HG03575 (cell line): ENCODE measurements around the gene SULT1A3.
"Not testable (repeated sequence)": the region's sequence is repeated elsewhere in the genome, so short reads cannot be mapped to it uniquely, and the experiment has no call there.

Experiments used
- ATAC-seq: cut with Tn5 transposase; IDR thresholded peaks from one replicate; pipeline ENCODE4 v1.9.1; 2021; ENCODE audit not compliant: unreplicated experiment, insufficient number of reproducible peaks, low FRiP score; ENCODE audit errors: extremely low read depth

SULT1A3 gene

DNA sequence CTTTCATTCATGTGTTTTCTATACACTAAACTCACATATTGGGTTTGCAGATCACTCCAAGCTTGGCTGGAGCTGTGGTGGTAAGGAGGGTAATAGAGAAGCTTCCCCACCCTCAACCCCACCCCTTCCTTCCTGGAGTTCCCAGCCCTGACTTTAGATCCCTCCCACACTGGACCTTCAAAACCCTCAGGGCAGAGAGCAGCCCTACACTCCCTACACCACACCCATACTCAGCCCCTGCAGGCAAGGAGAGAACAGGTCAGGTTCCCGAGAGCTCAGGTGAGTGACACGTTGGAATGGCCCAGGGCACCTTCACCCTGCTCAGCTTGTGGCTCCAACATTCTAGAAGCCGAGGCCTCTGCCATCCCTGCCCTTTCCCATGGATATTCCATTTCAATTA lies at the start of gene SULT1A3:
Gene SULT1A3 (plus strand): TSS at position 207 of the 400 bp plus-strand sequence. CDS start 1,474 bp downstream, outside the sequence.
- ATAC-seq, result not testable (repeated sequence)

DNA sequence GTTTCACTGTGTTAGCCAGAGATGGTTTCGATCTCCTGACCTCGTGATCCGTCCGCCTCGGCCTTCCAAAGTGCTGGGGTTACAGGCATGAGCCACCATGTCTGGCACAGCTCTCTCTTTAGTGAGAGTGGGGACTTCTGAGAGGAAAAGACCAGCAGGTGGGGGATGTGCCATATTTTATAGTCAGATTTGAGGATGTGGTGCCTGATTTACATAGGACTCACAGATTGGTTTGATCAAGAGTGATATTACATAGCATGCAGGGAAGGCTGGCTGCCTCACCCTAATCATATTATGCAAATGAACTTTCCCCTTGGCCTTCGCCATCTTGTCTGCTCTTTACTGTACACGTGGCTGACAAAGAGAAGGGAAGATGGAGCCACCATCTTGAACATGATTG lies 48.0 kb upstream of the SULT1A3 start:
- ATAC-seq, result no peak

DNA sequence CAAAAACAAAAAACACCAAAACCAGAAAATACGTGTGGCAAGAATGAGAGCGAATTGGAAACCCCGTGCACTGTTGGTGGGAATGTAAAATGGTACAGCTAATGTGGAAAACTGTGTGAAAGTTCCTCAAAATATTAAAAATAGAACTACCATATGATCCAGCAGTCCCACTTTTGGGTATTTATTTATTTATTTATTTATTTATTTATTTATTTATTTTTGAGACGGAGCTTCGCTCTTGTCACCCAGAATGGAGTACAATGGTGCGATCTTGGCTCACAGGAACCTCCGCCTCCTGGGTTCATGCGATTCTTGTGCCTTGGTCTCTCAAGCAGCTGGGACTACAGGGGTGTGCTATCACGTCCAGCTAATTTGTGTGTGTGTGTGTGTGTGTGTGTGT lies 46.5 kb upstream of the SULT1A3 start:
- no peak for ATAC-seq

DNA sequence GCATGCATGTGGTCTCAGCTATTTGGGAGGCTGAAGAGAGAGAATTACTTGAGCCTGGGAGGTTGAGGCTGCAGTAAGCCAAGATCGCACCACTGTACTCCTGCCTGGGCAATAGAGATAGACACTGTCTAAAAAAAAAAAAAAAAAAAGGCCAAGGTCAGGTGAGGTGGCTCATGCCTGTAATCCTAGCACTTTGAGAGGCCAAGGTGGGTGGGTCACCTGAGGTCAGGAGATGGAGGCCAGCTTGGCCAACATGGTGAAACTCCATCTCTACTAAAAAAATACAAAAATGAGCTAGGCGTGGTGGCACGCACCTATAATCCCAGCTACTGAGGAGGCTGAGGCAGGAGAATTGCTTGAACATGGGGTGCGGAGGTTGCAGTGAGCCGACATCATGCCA lies 43.9 kb upstream of the SULT1A3 start:
- no peak for ATAC-seq

DNA sequence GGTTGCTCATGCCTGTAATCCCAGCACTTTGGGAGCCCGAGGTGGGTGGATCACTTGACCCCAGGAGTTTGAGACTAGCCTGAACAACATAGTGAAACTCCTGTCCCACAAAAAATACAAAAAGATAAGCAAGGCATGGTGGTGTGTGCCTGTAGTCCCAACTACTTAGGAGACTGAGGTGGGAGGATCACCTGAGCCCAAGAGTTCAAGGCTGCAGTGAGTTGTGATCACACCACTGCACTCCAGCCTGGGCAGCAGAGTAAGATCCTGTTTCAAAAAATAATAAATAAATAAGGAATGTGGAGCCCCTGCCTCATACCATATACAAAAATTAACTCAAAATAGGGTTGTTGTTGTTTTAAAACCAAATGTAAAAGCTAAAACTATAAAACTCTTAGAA lies 41.8 kb upstream of the SULT1A3 start:
- ATAC-seq, result no peak

DNA sequence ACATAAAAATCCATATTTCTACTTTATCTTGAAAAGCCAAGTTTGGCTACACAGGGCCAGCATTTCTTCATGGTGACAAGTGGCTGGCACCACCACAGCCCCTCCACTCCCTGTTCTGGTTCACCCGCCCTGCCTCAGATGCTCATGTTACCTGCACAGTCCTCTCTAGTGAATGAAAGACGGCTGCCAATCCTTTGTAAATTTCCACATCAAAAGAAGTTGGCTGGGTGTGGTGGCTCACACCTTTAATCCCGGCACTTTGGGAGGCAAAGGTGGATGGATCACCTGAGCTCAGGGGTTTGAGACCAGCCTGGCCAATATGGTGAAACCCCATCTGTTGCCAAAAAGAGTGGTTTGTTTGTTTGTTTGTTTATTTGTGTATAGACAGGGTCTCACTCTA lies 35.5 kb upstream of the SULT1A3 start:
- no peak for ATAC-seq

DNA sequence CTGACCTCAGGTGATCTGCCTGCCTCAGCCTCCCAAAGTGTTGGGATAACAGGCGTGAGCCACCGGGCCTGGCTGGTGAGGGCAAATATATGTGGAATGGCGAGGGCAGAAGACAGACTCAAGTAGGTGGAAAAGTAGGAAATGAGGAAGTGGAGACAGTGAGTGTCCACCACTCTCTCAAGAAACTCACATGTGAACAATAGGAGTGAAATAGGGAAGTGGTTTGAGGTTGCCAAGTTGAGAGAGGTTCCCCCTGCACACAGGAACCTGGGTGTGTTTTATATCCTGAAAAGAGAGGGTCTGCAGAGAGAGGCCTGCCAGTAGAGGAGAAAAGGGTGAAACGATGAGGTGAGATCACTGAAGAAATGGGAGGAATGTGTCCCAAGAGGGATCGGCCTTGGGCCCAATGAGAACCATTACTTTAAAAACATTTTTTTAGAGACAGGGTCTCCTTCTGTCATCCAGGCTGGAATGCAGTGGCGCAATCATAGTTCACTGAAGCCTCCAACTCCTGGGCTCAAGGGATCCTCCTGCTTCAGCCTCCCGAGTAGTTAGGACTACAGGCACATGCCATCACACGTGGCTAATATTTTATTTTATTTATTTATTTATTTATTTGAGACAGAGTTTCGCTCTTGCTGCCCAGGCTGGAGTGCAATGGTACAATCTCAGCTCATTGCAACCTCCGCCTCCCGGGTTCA lies 32.7 kb upstream of the SULT1A3 start:
- ATAC-seq, result no peak

DNA sequence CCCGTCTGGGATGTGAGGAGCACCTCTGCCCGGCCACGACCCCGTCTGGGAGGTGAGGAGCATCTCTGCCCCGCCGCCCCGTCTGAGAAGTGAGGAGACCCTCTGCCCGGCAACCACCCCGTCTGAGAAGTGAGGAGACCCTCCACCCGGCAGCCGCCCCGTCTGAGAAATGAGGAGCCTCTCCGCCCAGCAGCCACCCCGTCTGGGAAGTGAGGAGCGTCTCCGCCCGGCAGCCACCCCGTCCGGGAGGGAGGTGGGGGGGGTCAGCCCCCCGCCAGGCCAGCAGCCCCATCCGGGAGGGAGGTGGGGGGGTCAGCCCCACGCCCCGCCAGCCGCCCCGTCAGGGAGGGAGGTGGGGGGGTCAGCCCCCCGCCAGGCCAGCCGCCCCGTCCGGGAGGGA lies 30.3 kb upstream of the SULT1A3 start:
- ATAC-seq, result not testable (repeated sequence)

DNA sequence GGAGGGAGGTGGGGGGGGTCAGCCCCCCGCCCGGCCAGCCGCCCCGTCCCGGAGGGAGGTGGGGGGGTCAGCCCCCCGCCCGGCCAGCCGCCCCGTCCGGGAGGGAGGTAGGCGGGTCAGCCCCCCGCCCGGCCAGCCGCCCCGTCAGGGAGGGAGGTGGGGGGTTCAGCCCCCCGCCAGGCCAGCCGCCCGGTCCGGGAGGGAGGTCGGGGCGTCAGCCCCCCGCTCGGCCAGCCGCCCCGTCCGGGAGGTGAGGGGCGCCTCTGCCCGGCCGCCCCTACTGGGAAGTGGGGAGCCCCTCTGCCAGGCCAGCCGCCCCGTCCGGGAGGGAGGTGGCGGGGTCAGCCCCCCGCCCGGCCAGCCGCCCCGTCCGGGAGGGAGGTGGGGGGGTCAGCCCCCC lies 29.6 kb upstream of the SULT1A3 start:
- ATAC-seq, result not testable (repeated sequence)

DNA sequence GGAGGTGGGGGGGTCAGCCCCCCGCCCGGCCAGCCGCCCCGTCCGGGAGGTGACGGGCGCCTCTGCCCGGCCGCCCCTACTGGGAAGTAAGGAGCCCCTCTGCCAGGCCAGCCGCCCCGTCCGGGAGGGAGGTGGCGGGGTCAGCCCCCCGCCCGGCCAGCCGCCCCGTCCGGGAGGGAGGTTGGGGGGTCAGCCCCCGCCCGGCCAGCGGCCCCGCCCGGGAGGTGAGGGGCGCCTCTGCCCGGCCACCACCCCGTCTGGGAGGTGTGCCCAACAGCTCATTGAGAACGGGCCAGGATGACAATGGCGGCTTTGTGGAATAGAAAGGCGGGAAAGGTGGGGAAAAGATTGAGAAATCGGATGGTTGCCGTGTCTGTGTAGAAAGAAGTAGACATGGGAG lies 28.9 kb upstream of the SULT1A3 start:
- ATAC-seq, result not testable (repeated sequence)

DNA sequence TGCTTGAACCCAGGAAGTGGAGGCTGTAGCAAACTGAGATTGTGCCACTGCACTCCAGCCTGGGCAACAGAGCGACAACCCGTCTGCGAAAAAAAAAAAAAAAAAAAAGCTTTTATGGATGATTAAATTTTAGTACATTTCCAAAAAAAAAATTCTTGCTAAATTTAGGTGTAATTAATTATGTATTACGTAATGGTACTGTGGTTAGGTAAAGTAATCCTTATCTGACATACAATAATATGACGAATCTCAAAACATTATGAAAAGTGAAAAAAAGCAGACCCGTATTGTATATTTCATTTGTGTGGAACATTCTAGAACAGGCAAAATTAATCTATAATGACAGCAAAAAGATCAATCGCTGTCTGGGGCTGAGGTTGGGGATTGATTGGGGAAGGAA lies 26.0 kb upstream of the SULT1A3 start:
- ATAC-seq, result no peak

DNA sequence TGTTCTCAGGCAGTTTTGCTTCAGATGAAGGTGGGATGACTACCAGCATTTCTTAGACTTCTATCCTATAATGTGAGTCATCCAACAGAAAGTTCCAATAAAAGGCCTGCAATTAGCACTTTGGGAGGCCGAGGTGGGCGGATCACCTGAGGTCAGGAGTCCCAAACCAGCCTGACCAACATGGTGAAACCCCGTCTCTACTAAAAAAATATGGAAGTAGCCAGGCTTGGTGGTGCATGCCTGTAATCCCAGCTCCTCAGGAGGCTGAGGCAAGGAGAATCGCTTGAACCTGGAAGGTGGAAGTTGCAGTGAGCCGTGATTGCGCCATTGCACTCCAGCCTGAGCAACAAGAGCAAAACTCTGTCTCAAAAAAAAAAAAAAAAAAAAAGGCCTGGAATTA lies 22.2 kb upstream of the SULT1A3 start:
- not testable (repeated sequence) for ATAC-seq

DNA sequence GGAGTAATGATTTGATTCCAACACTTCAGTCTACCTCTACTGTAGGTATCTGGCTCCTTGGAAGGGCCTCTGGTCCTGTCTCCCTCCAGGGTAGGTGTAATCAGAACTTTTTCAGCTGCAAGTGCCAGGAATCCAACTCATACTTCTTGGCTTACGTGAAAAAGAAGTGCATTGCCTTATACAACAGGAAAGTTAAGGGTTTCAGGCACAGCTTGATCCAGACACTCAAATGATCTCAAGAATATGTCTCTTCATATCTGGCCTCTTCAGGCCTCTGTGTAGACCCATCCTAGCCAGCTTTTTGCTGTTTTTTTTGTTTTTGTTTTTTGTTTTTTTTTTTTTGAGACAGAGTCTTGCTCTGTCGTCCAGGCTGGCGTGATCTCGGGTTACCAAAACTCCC lies 19.9 kb upstream of the SULT1A3 start:
- ATAC-seq, result no peak

DNA sequence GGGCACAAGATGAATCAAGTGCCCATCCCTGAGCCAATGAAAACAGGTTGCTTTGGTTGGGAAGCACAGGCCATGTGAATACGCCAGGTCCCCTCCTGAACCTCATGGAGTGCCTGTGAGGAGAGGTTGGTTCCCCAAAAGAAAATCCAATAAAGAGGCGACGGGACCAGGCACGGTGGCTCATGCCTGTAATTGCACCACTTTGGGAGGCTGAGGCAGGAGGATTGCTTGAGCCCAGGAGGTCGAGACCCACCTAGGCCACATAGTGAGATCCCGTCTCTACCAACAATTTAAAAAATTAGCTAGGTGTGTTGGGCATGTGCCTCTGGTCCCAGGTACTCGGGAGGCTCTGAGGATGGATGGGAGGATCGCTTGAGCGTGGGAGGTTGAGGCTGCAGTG lies 19.1 kb upstream of the SULT1A3 start:
- no peak for ATAC-seq

DNA sequence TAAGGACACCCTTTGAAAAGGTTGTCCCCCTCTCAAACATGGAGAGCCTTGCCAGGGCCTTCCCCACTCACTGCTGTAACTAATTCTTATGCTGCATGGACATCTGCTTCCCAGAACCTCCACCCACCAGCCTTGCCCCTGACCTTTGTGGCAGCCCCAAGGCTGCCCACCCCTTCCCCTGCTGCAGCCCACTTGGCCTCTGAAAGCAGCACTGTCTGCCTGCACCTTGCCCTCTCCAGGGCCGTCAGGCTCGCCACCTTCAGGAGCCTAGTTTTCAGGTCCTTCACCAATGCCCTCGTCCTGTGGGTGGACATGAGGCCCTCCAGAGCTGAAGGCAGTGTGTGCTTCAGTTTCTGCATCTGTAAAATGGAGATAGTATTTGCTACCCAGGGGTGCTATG lies 18.3 kb upstream of the SULT1A3 start:
- ATAC-seq, result no peak

DNA sequence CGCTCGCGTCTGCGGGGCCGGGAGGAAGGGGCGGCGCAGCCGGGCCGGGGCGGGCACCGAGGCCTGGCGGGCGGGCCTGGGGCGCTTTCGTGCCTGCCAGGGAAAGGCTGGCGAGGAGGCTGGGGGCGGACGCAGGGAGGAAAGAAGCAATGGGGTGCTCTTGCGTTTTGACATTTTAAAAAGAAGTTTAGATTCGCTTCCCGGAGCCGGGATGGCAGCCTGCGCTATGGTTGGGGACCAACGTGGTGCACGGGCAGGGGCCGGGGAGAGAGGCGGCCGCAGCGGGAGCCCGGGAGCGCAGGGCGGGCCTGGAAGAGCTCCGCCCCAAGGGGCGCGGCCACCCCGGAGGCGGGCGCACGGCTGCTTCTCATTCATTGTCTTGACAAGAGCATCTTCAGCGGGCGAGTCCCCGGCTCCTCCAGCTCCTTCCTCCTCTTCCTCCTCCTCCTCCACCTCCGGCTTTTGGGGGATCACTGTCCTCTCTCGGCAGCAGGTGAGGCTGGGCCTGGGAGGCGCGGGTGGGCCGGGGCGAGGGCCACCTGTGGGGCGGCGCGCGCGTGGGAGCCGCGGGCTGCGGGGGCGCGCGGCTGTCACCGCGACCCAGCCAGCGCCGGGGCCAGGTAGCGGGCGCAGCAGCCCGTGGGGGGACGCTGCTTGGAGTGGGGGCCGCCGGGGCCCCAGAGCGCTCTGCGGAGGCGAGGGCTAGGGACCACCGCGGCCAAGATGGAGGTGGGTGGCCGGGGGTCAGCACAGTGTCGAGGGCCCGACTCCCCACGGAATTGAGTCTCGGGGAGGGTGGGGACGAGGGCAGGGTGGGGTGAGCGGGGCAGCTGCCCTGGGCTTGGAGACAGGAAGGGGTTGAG lies 15.6 kb upstream of the SULT1A3 start, which contains the start of gene CORO1A:
Gene CORO1A (plus strand): TSS at position 370 of the 863 bp plus-strand sequence. CDS start 1,608 bp downstream, outside the sequence.
- no peak for ATAC-seq

DNA sequence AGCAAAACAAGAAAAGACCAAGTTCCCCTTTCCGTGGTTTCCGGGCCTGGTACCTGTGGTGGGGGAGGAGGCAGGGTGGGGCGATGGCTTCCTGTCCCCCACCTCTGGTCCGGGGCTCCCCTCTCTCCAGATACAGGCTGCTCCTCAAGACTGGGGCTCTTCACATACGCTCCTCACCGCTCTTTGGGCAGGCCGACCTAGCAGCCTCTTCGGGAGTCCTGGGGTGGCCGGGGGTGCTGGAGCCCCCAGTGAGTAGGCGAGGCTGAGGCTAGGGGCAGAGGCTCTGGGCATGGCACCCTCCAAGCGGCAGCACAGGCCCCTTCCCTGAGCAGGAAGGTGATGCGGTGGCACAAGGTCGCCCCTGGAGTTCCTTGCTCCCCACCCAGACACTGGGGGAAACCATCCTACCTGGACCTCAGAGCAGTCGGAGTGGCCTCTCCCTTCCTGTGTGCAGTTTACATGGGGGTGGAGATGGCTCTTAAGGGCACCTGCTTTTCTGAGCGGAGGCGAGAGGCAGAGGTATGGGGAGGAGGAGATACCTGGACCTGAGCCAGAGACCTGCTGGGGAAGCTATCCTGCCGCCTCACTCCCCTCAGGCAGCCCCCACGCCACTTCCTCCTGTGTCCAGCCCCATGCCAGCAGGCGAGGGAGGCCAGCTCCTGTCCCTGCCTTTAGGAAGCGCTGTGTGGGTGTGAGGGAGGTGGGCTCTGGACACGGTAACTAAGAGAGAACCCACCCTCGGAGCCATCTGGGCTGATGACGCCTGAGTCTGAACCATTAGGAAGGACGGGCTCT lies 14.8 kb upstream of the SULT1A3 start:
- ATAC-seq, result no peak

DNA sequence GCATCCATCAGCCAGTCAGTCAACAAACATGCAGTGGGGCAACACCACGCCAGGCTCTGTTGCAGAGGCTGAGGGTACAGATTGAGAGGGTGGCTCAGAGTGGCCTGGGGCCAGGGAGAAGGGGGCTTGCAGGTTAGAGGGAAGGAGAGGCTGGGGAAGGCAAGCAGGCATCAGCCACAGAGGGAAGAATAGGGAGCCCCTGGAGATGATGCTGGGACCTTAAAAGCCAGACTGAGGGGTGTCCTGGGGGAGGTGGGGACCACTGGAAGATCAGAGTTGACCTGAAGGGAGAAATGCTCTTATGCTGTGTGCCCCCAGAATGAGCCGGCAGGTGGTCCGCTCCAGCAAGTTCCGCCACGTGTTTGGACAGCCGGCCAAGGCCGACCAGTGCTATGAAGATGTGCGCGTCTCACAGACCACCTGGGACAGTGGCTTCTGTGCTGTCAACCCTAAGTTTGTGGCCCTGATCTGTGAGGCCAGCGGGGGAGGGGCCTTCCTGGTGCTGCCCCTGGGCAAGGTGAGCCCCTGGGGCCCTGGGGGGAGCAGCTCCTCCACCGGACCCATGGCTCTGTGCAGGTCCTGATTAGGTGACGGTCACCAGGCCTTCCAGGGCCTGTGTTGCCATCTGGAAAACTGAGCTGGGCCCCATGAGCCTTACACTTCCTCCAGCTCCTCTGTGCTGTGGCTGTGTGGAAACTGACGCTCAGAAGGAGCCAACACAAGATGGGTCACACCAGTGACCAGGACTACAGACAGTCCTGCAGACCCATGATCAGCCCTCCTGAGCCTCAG lies 14.0 kb upstream of the SULT1A3 start:
- ATAC-seq, result no peak
